ENCODE results near the gene SCN9A.

The SCN9A gene

GRCh38 chr2:166163775-166164174, 212.0 kb downstream of the SCN9A start:
- DNase-seq = no peak

- DNase-seq = no peak
Observed at GRCh38 chr2:166158546-166158945, 217.2 kb downstream of the SCN9A start.

GRCh38 chr2:166157578-166157977, 218.2 kb downstream of the SCN9A start:
- no peak for DNase-seq

GRCh38 chr2:166156985-166157490, 218.7 kb downstream of the SCN9A start:
- no peak for DNase-seq

- DNase-seq = no peak
Observed at GRCh38 chr2:166155589-166155988, 220.2 kb downstream of the SCN9A start.

- DNase-seq = no peak
Observed at GRCh38 chr2:166154685-166155338, 220.9 kb downstream of the SCN9A start.

- no peak for DNase-seq
Observed at GRCh38 chr2:166152064-166152463, 223.7 kb downstream of the SCN9A start.

- no peak for DNase-seq
Observed at GRCh38 chr2:166148500-166149400, 227.0 kb downstream of the SCN9A start.

- no peak for DNase-seq
Observed at GRCh38 chr2:166147883-166148282, 227.9 kb downstream of the SCN9A start.
